Activated CD8-positive, alpha-beta memory T cell treated with anti-CD3 and anti-CD28 coated beads for 24 hours (primary cell): ENCODE results near the gene LRP1B.

Experiments used
- DNase-seq: peaks from one replicate; pipeline ENCODE4 v3.0.0-alpha.2; 2020

LRP1B gene

DNA sequence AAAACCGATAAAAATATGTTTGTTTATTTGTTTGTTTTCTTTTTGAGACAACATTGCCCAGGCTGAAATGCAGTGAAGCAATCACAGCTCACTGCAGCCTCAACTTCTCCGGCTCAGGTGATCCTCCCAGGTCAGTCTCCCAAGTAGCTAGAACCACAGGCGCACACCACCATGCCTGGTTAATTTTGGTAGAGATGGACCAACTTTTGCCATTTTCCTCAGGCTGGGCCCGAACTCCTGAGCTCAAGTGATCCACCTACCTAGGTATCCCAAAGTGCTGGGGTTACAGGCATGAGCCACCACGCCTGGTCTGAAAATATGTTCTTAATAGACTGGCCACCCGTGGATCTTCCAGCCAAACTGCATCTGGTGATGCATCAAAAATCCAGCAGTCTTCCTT, 1867.9 kb downstream of the LRP1B start:
- no peak for DNase-seq

- DNase-seq: no peak
These were observed 1873.0 kb downstream of the LRP1B start for GRCh38 chr2:140257692-140258300.

- no peak for DNase-seq
These were observed 1874.7 kb downstream of the LRP1B start for GRCh38 chr2:140256080-140256479.

DNA sequence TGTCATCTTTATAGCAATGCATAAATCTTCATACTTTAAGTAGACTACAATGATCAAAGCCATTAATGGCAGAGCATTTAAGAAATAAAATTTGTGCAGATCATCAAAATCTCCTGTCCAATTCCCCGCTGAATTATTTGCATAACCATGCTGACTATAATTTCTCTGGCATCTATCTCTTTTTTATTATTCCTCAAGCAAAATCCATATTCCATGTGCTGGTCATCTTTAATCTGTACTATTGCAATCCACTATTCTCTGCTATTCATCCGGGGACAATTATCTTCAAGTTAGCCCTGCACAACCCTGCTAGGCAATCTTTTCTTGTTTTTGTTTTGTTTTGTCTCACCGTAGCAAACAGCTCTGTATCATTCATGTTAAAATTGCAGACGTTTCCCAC, 1881.0 kb downstream of the LRP1B start:
- no peak for DNase-seq

DNA sequence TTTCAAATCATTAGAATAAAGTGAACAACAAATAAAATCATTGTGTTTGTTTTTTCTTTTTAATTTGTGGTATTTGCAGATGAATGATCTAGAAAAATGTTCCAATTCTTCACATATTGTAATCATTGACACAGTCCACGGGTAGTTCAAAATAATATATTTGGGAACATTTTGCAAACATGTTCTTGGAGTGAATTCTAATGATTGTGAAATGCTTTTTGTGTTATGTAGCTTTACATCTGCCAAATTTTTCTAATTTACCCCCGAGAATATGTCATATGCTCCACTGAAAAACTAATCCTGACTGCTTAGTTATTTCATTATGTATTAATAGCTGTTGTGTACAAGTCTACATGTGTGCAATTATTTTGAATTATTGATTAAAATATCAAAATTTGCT, 1882.2 kb downstream of the LRP1B start:
- DNase-seq: no peak

GRCh38 chr2:140247451-140248195, 1883.2 kb downstream of the LRP1B start:
- no peak for DNase-seq

DNA sequence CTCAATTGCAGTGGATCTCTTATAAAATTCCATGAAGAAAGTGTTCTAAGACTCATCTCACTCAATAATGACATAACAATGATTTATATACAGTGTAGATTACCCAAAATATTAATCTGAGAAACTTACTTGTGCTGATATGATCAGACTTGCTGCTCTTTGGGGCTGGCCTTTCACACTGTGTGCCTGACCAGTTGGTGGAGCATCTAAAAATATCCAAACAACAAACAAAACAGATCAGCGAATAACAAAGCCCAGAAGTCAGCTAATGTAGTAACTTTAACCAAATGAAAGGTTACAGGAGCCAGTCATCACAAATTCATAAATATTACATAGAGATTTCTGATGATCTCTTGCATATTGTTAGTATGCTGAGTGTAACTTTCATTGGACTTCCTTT, 1883.9 kb downstream of the LRP1B start:
- no peak for DNase-seq

- no peak for DNase-seq
These were observed 1884.8 kb downstream of the LRP1B start for GRCh38 chr2:140246058-140246457.

GRCh38 chr2:140242889-140243288, 1887.9 kb downstream of the LRP1B start:
- no peak for DNase-seq

DNA sequence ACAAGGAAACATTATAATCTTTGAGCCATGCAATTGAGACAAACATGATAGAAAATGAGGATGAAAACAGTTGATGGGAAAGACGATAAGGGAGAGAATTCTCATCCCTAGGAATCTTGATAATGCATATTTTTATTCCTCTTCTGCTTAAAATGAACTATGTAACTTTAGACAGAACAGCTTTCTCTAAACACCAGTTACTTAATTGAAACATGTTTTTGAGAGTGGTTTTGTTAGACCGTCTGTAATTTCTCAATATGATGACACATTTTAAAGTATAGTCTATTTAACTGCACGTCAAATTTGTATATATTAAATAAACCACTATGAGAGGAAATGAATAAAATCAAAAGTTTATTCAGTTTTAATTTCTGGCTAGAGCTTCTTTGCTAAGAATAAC, 1896.7 kb downstream of the LRP1B start:
- no peak for DNase-seq

DNA sequence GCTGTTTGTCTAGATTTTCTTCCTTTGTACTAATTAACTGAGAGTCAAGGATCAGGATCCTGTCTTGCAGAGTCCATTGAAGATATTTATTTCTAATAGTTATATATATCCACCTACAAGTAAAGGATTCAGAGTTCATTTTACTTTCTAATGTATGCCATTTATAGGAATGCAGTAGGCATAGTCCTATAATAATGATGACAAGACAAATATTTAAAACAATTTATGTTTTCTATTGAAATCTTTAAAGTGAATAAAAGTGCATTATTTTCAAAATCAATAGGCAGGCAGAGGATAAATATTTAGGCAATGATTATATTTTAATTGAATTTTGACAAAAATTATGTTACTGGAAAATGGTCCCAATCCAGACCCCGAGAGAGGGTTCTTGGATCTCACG, 1919.9 kb downstream of the LRP1B start:
- DNase-seq: no peak

GRCh38 chr2:140205093-140205492, 1925.7 kb downstream of the LRP1B start:
- no peak for DNase-seq

GRCh38 chr2:140203347-140203746, 1927.5 kb downstream of the LRP1B start:
- DNase-seq: no peak

GRCh38 chr2:140201572-140201971, 1929.2 kb downstream of the LRP1B start:
- DNase-seq: no peak

GRCh38 chr2:140200764-140201163, 1930.1 kb downstream of the LRP1B start:
- no peak for DNase-seq

GRCh38 chr2:140200307-140200706, 1930.5 kb downstream of the LRP1B start:
- no peak for DNase-seq

- DNase-seq: no peak
These were observed 1931.5 kb downstream of the LRP1B start for GRCh38 chr2:140199312-140199711.

- DNase-seq: no peak
These were observed 1943.7 kb downstream of the LRP1B start for GRCh38 chr2:140187086-140187485.

GRCh38 chr2:140186313-140186712, 1944.5 kb downstream of the LRP1B start:
- no peak for DNase-seq

DNA sequence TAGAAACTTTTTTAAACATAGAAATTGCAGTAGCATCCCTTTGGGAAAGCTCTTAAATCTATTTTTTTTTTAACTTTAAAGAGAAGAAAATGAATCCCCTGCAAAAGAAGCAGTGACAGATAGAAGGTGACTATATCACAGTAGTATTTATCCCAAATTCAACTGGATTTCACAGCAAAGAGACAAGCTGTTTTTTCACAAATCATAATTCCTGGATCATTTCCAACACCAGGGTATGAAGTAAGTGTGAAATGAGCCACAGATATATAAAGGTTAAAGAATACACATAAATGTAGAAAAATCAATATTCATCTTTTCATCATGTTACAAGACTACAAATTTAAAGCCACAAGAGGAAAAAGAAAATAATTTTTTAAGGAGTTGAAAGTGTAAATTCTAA, 1945.7 kb downstream of the LRP1B start:
- DNase-seq: no peak

- DNase-seq: no peak
These were observed 1947.6 kb downstream of the LRP1B start for GRCh38 chr2:140183056-140183765.
